IMR-90 (cell line): ENCODE measurements around the gene ZNF503. TPM values are rescaled to one million over a fixed set of nuclear protein-coding genes. Genes with fewer than 3 reads are reported as not detected.

ENCODE experiments used
- ATAC-seq: fragments of 200-7000 bp; cut with Tn5 transposase; 2 replicates; pipeline ENCODE4 v1.9.1; 2020; ENCODE audit warnings: low read depth, mild to moderate bottlenecking, moderate library complexity
- BruUV-seq: library from RNA; stranded (reverse); fragments of 400-500 nt; replicated peaks from 2 replicates; lab custom pipeline; 2021; lab: Mats Ljungman, UMichigan
- CTCF ChIA-PET: fragments of 300-600 bp; formaldehyde crosslinking; extraction: SDS; loops from one replicate; lab custom pipeline; 2021; ENCODE audit warnings: antibody characterized with exemption; lab: Yijun Ruan, JAX
- POLR2A ChIA-PET: fragments of 300-600 bp; sonication (Branson Sonifier 250); formaldehyde crosslinking; loops from one replicate; lab custom pipeline; 2022; ENCODE audit warnings: antibody characterized with exemption; ENCODE audit not compliant: unreplicated experiment; lab: Charles Lee
- DNase-seq: peaks from one replicate; pipeline ENCODE4 v3.0.0; 2013
- H2AFZ ChIP-seq: replicated peaks from 2 replicates; pipeline ENCODE3; 2013; ENCODE audit warnings: low read length, mild to moderate bottlenecking; ENCODE audit not compliant: poor library complexity
- H2AK5ac ChIP-seq: 2 replicates; pipeline ENCODE4 v1.6.1; 2013; ENCODE audit warnings: low read depth, low read length, inconsistent platforms
- H2AK9ac ChIP-seq: replicated peaks from 2 replicates; pipeline ENCODE3; 2013; ENCODE audit warnings: mild to moderate bottlenecking, low read depth, low read length, moderate library complexity; ENCODE audit not compliant: poor library complexity
- H2BK120ac ChIP-seq: 2 replicates; pipeline ENCODE4 v1.6.1; 2013; ENCODE audit warnings: low read depth, low read length, inconsistent platforms
- H2BK15ac ChIP-seq: 3 replicates; pipeline ENCODE4 v1.6.1; 2013; ENCODE audit warnings: low read depth, low read length, inconsistent platforms
- H2BK20ac ChIP-seq: 2 replicates; pipeline ENCODE4 v1.6.1; 2013; ENCODE audit warnings: low read depth, mild to moderate bottlenecking, inconsistent platforms, low read length, moderate library complexity
- H2BK5ac ChIP-seq: 2 replicates; pipeline ENCODE4 v1.6.1; 2013; ENCODE audit warnings: mild to moderate bottlenecking, low read depth, low read length, inconsistent platforms; ENCODE audit not compliant: poor library complexity, severe bottlenecking
- H3K14ac ChIP-seq: replicated peaks from 2 replicates; pipeline ENCODE4 v1.6.1; 2013; ENCODE audit warnings: low read depth, low read length, inconsistent platforms
- H3K18ac ChIP-seq: 2 replicates; pipeline ENCODE4 v1.6.1; 2013; ENCODE audit warnings: low read depth, low read length, control low read depth
- H3K23ac ChIP-seq: 2 replicates; pipeline ENCODE4 v1.6.1; 2013; ENCODE audit warnings: low read depth, low read length, inconsistent platforms
- H3K27ac ChIP-seq: 2 replicates; pipeline ENCODE4 v1.5.1; 2013; ENCODE audit warnings: mild to moderate bottlenecking, control low read depth, low read length; ENCODE audit not compliant: insufficient read depth
- H3K27me3 ChIP-seq: 2 replicates; pipeline ENCODE4 v1.6.1; 2013; ENCODE audit warnings: low read length; ENCODE audit not compliant: control insufficient read depth, insufficient read depth
- H3K36me3 ChIP-seq: 2 replicates; pipeline ENCODE4 v1.6.1; 2013; ENCODE audit warnings: low read length, mixed read lengths; ENCODE audit not compliant: control insufficient read depth, insufficient read depth
- H3K4ac ChIP-seq: 2 replicates; pipeline ENCODE4 v1.6.1; 2013; ENCODE audit warnings: low read depth, low read length, inconsistent platforms
- H3K4me1 ChIP-seq: 2 replicates; pipeline ENCODE4 v1.6.1; 2013; ENCODE audit warnings: low read length, mixed read lengths; ENCODE audit not compliant: control insufficient read depth, insufficient read depth
- H3K4me2 ChIP-seq: 2 replicates; pipeline ENCODE4 v1.6.1; 2013; ENCODE audit warnings: low read depth, mild to moderate bottlenecking, control low read depth, low read length, moderate library complexity
- H3K4me3 ChIP-seq: 2 replicates; pipeline ENCODE4 v1.5.1; 2013; ENCODE audit warnings: low read depth, mild to moderate bottlenecking, control low read depth, low read length, moderate library complexity; ENCODE audit not compliant: insufficient read depth
- H3K56ac ChIP-seq: 2 replicates; pipeline ENCODE4 v1.6.1; 2013; ENCODE audit warnings: low read length, inconsistent platforms; ENCODE audit not compliant: insufficient read depth; ENCODE audit errors: extremely low read depth
- H3K79me1 ChIP-seq, 2 experiments: 2 replicates each; pipeline ENCODE4 v1.6.1; 2013; ENCODE audit warnings: low read length in 2 of 2, inconsistent platforms in 1 of 2, low read depth in 1 of 2
- H3K9ac ChIP-seq: 2 replicates; pipeline ENCODE4 v1.6.1; 2013; ENCODE audit warnings: low read depth, low read length, control low read depth
- H3K9me1 ChIP-seq: 2 replicates; pipeline ENCODE4 v1.6.1; 2013; ENCODE audit warnings: low read length, inconsistent platforms; ENCODE audit not compliant: insufficient read depth
- H3K9me3 ChIP-seq: 2 replicates; pipeline ENCODE4 v1.6.1; 2013; ENCODE audit warnings: low read length; ENCODE audit not compliant: control insufficient read depth, insufficient read depth
- H4K20me1 ChIP-seq: 2 replicates; pipeline ENCODE4 v1.6.1; 2013; ENCODE audit warnings: low read length, inconsistent platforms; ENCODE audit not compliant: insufficient read depth
- H4K5ac ChIP-seq: 2 replicates; pipeline ENCODE4 v1.6.1; 2013; ENCODE audit warnings: mild to moderate bottlenecking, low read depth, low read length, control low read depth
- H4K8ac ChIP-seq, 2 experiments: 2 replicates each; pipeline ENCODE4 v1.6.1; 2013; ENCODE audit warnings: low read depth in 2 of 2, low read length in 2 of 2, control low read depth in 1 of 2, inconsistent platforms in 1 of 2
- H4K91ac ChIP-seq: 2 replicates; pipeline ENCODE4 v1.6.1; 2013; ENCODE audit warnings: low read depth, low read length, inconsistent platforms; ENCODE audit not compliant: insufficient read depth
- MAZ ChIP-seq: IDR thresholded peaks from 2 replicates; pipeline ENCODE4 v1.6.1; 2012; ENCODE audit warnings: low read depth, mild to moderate bottlenecking, low read length, improper control_type of control experiment, moderate library complexity, borderline replicate concordance
- NFE2L2 ChIP-seq: fragments of 150-350 bp; IDR thresholded peaks from 2 replicates; pipeline ENCODE4 v1.6.1; 2016; ENCODE audit warnings: low read depth, mild to moderate bottlenecking, low read length
- WGBS, 2 experiments: methylation state at CpG; one replicate each; pipeline versions ENCODE4 v1.1.5 to v1.1.7; 2013; ENCODE audit warnings: missing lambda C conversion rate in 2 of 2; ENCODE audit not compliant: insufficient read length in 1 of 2; ENCODE audit errors: extremely low coverage in 2 of 2; 5-methylcytosine and 5-hydroxymethylcytosine counted together
- dilution Hi-C: fragments of 300-500 bp; cut with HindIII; formaldehyde crosslinking; loops from one replicate; pipeline ENCODE4 v1.14.3; 2018; ENCODE audit warnings: low sequenced_read_pairs; ENCODE audit not compliant: unreplicated experiment
- in situ Hi-C: fragments of 300-500 bp; cut with MboI; formaldehyde crosslinking; loops from 3 replicates; pipeline ENCODE4 v1.14.3; 2019; ENCODE audit warnings: low sequenced_read_pairs, inconsistent platforms, mixed read lengths
- intact Hi-C: fragments of 100-400 bp; cut with micrococcal nuclease; formaldehyde crosslinking; loops from 2 replicates; pipeline ENCODE4 v1.10.0; 2022
- polyA plus RNA-seq, 3 experiments: library from polyadenylated mRNA; depleted of rRNA; stranded (reverse); fragments of >200 nt; gene quantifications; 2 replicates each; pipeline ENCODE4 v1.2.3, GENCODE V29; 2012; ENCODE audit warnings: low replicate concordance in 1 of 3
- total RNA-seq: library from RNA; depleted of rRNA; stranded (reverse); fragments of >200 nt; gene quantifications from 2 replicates; pipeline ENCODE4 v1.2.3, GENCODE V29; 2012

The ZNF503 gene
- total and polyA plus RNA-seq, 2 of the 4 experiments (the other 2 are of a cell fraction): 0.36 to 5.8 TPM

DNA sequence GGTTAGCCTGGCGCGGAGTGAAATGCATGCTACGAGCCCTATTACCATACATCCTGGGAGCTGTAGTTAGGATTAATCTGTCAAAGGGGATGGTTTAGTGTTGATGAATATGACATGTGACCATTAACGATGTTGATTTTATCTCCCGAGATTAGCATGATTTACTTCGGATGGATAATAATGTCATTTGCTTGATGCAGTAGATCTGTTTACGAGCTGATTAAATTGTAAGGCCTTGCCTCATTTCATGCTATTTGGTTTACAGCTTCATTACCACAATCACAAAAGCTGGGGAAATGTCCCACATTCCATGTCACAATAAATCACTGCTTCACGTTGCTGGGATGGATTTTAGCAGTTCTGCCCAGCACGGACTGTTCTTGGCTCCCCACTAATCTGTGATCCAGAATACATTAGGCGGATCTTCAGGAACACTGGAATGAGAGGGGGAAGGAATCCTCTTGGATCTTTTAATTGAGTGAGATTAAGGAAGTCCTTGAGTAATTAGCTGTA lies 22.3 kb downstream of the ZNF503 start:
- ChIA-PET CTCF (no interaction called here), POLR2A (interaction anchor here (1.0 kb wide), 1 partner anchor 23 kb away, joined by 3 read pairs; the partner anchor contains the start of gene ZNF503)
- Histone ChIP-seq H4K5ac (no peak overlapping the region), H3K4me3 (no peak overlapping the region), H2AK5ac (no peak overlapping the region), H2AFZ (no peak overlapping the region), H2AK9ac (no peak overlapping the region), H3K23ac (no peak overlapping the region), H3K36me3 (no peaks in the 10 kb centered on the region), H3K4ac (no peak overlapping the region), H3K79me1 (no peaks in the 10 kb centered on the region), H2BK120ac (no peak overlapping the region), H3K9me3 (no peaks in the 10 kb centered on the region), H3K14ac (no peak overlapping the region), H4K91ac (no peak overlapping the region), H4K20me1 (no peaks in the 10 kb centered on the region), H3K18ac (no peak overlapping the region), H3K9me1 (peaks cover 2% of the 10 kb centered on the region; the same call in 1 of the 2 replicates), H3K4me2 (no peak overlapping the region), H2BK20ac (no peak overlapping the region), H4K8ac (no peak overlapping the region), H2BK5ac (no peak overlapping the region), H3K9ac (no peak overlapping the region), H3K56ac (no peak overlapping the region), H3K4me1 (peaks cover 8% of the 10 kb centered on the region; the same call in 1 of the 2 replicates), H2BK15ac (no peak overlapping the region), H3K27ac (no peak overlapping the region), H3K27me3 (peaks cover 2% of the 10 kb centered on the region)
- dilution Hi-C loops (no loop called here), intact Hi-C loops (no loop called here), in situ Hi-C loops (no loop called here)
- TF ChIP-seq NFE2L2 (no peak), MAZ (no peak)
- no TSS peak for BruUV-seq
- 40% methylated on average over 1 of the region's 10 CpGs; no CpG with 5 or more reads in 1 of the 2 experiments for WGBS, 2 experiments
- DNase-seq (no peak), ATAC-seq (no peak)
